ENCODE results near the gene SCNN1A.

Gene SCNN1A

GRCh38 chr12:6383572-6384498 is 8.5 kb upstream of the SCNN1A start, which contains the start of gene LTBR:
TSS of gene LTBR (plus strand) at chr12:6384162. CDS start at chr12:6384359, 197 bp downstream.
- DNase-seq: no peak

GRCh38 chr12:6382982-6383381 is 7.6 kb upstream of the SCNN1A start:
- DNase-seq: no peak

- DNase-seq: no peak
Measured at GRCh38 chr12:6382371-6382770, 7.0 kb upstream of the SCNN1A start.

GRCh38 chr12:6380141-6381121 is 5.1 kb upstream of the SCNN1A start:
- no peak for DNase-seq

GRCh38 chr12:6378709-6379472 is 3.5 kb upstream of the SCNN1A start:
- DNase-seq: no peak

GRCh38 chr12:6377667-6377994 is 2.3 kb upstream of the SCNN1A start:
- no peak for DNase-seq

GRCh38 chr12:6376870-6377666 is 1.7 kb upstream of the SCNN1A start:
- no peak for DNase-seq

- no peak for DNase-seq
Measured at GRCh38 chr12:6376079-6376869, 911 bp upstream of the SCNN1A start.

- DNase-seq: no peak
Measured at GRCh38 chr12:6374786-6375160, 590 bp downstream of the SCNN1A start.

GRCh38 chr12:6374028-6374785 is 1.2 kb downstream of the SCNN1A start:
- DNase-seq: no peak

GRCh38 chr12:6373022-6373787 is 2.2 kb downstream of the SCNN1A start:
- DNase-seq: no peak

- no peak for DNase-seq
Measured at GRCh38 chr12:6372403-6373003, 2.9 kb downstream of the SCNN1A start.

- peak; percentile 61 to 71 for DNase-seq
Measured at GRCh38 chr12:6370994-6371754, 4.2 kb downstream of the SCNN1A start.

GRCh38 chr12:6370576-6370935 is 4.8 kb downstream of the SCNN1A start:
- no peak for DNase-seq

GRCh38 chr12:6369916-6370575 is 5.3 kb downstream of the SCNN1A start:
- no peak for DNase-seq

- no peak for DNase-seq
Measured at GRCh38 chr12:6368906-6369525, 6.3 kb downstream of the SCNN1A start.

Measured in NCI-H1930 (cell line).